HepG2 (cell line): ENCODE data around the gene ANKRD10. TPM values are rescaled to one million over a fixed set of nuclear protein-coding genes. Genes with fewer than 3 reads are reported as not detected.
A peak's percentile ranks its signal among the peaks of the same experiment; 100 is the strongest.

ENCODE experiments used
- ARID4A ChIP-seq: sonication (generic); formaldehyde crosslinking; IDR thresholded peaks from 2 replicates; pipeline ENCODE4 v1.5.0; 2020; ENCODE audit warnings: mild to moderate bottlenecking, missing genetic modification reagents, borderline replicate concordance
- JDP2 ChIP-seq: sonication (generic); formaldehyde crosslinking; IDR thresholded peaks from 2 replicates; pipeline ENCODE4 v1.8.1; 2022; ENCODE audit warnings: missing genetic modification reagents, borderline replicate concordance
- KMT2A ChIP-seq: sonication (generic); formaldehyde crosslinking; IDR thresholded peaks from 2 replicates; pipeline ENCODE4 v1.4.0; 2020; ENCODE audit warnings: missing genetic modification reagents
- MATR3 ChIP-seq: sonication (generic); formaldehyde crosslinking; IDR thresholded peaks from 2 replicates; pipeline ENCODE4 v1.4.0; 2020; ENCODE audit warnings: missing genetic modification reagents
- POLR2AphosphoS5 ChIP-seq: IDR thresholded peaks from 2 replicates; pipeline ENCODE4 v1.6.1; 2012; ENCODE audit warnings: low read depth, low read length
- REXO4 ChIP-seq: sonication (generic); formaldehyde crosslinking; IDR thresholded peaks from 2 replicates; pipeline ENCODE4 v1.8.0; 2022; ENCODE audit warnings: missing genetic modification reagents, mild to moderate bottlenecking, borderline replicate concordance
- SCMH1 ChIP-seq: sonication (generic); formaldehyde crosslinking; IDR thresholded peaks from 2 replicates; pipeline ENCODE4 v1.9.0; 2021; ENCODE audit warnings: missing genetic modification reagents, mild to moderate bottlenecking, borderline replicate concordance
- SETDB1 ChIP-seq: sonication (generic); formaldehyde crosslinking; IDR thresholded peaks from 2 replicates; pipeline ENCODE4 v1.5.1; 2020; ENCODE audit warnings: missing genetic modification reagents, mild to moderate bottlenecking, borderline replicate concordance
- THYN1 ChIP-seq: sonication (generic); formaldehyde crosslinking; IDR thresholded peaks from 2 replicates; pipeline ENCODE4 v1.8.1; 2023; ENCODE audit warnings: low read depth, mild to moderate bottlenecking, moderate library complexity, missing genetic modification reagents, borderline replicate concordance
- ZNF558 ChIP-seq: sonication (generic); formaldehyde crosslinking; IDR thresholded peaks from 2 replicates; pipeline ENCODE4 v1.9.0; 2022; ENCODE audit warnings: mild to moderate bottlenecking, missing genetic modification reagents, borderline replicate concordance
- ZNF709 ChIP-seq: sonication (generic); formaldehyde crosslinking; IDR thresholded peaks from 2 replicates; pipeline ENCODE4 v1.5.0; 2020; ENCODE audit warnings: mild to moderate bottlenecking, missing genetic modification reagents
- ZNF780A ChIP-seq: sonication (generic); formaldehyde crosslinking; IDR thresholded peaks from 2 replicates; pipeline ENCODE4 v1.8.0; 2022; ENCODE audit warnings: mild to moderate bottlenecking, missing genetic modification reagents, moderate library complexity
- polyA plus RNA-seq, 8 experiments: library from polyadenylated mRNA; depleted of rRNA in 3 of 8; stranded (reverse) in 7 of 8; unstranded in 1 of 8; fragments of >200 nt; fragmentation: Illumina TruSeq in 4 of 8; extraction: Trizol in 4 of 8; gene quantifications; 2 replicates each; pipeline versions ENCODE4 v1.2.1 to v1.2.3, GENCODE V29; 2011 to 2016; ENCODE audit warnings: low read depth in 4 of 8, missing spikeins in 1 of 8, mixed read lengths in 1 of 8; ENCODE audit not compliant: insufficient read depth in 1 of 8
- total RNA-seq, 5 experiments: library from RNA; depleted of rRNA; stranded (reverse); fragments of >200 nt; fragmentation: Illumina TruSeq; extraction: Trizol; gene quantifications; 2 replicates each; pipeline ENCODE4 v1.2.3, GENCODE V29; 2016; ENCODE audit warnings: low read depth in 1 of 5
- TF ChIP-seq, protein P1 (sequence below): sonication (generic); formaldehyde crosslinking; IDR thresholded peaks from 2 replicates; pipeline ENCODE4 v1.8.0; 2022; ENCODE audit warnings: missing genetic modification reagents, mild to moderate bottlenecking, borderline replicate concordance
- TF ChIP-seq, protein P2 (sequence below): sonication (generic); formaldehyde crosslinking; IDR thresholded peaks from 2 replicates; pipeline ENCODE4 v1.9.0; 2021; ENCODE audit warnings: missing genetic modification reagents, borderline replicate concordance
- TF ChIP-seq, protein P3 (sequence below): sonication (generic); formaldehyde crosslinking; conservative IDR thresholded peaks from 2 replicates; pipeline ENCODE4 v1.4.0; 2020; ENCODE audit warnings: mild to moderate bottlenecking, missing genetic modification reagents, moderate library complexity

The ANKRD10 gene
- total and polyA plus RNA-seq, 2 of the 13 experiments (the other 11 are each of a cell fraction or from before 2014, with no cell fraction given): 108 to 115 TPM

- TF ChIP-seq, protein P1, sequence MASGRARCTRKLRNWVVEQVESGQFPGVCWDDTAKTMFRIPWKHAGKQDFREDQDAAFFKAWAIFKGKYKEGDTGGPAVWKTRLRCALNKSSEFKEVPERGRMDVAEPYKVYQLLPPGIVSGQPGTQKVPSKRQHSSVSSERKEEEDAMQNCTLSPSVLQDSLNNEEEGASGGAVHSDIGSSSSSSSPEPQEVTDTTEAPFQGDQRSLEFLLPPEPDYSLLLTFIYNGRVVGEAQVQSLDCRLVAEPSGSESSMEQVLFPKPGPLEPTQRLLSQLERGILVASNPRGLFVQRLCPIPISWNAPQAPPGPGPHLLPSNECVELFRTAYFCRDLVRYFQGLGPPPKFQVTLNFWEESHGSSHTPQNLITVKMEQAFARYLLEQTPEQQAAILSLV (CRISPR knock-in tag): no peak
- no peak for TF ChIP-seq SCMH1 (CRISPR knock-in tag)
- TF ChIP-seq, protein P2, sequence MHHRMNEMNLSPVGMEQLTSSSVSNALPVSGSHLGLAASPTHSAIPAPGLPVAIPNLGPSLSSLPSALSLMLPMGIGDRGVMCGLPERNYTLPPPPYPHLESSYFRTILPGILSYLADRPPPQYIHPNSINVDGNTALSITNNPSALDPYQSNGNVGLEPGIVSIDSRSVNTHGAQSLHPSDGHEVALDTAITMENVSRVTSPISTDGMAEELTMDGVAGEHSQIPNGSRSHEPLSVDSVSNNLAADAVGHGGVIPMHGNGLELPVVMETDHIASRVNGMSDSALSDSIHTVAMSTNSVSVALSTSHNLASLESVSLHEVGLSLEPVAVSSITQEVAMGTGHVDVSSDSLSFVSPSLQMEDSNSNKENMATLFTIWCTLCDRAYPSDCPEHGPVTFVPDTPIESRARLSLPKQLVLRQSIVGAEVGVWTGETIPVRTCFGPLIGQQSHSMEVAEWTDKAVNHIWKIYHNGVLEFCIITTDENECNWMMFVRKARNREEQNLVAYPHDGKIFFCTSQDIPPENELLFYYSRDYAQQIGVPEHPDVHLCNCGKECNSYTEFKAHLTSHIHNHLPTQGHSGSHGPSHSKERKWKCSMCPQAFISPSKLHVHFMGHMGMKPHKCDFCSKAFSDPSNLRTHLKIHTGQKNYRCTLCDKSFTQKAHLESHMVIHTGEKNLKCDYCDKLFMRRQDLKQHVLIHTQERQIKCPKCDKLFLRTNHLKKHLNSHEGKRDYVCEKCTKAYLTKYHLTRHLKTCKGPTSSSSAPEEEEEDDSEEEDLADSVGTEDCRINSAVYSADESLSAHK: no peak
- no peak for TF ChIP-seq ZNF709
- TF ChIP-seq REXO4 (CRISPR knock-in tag): no peak
- TF ChIP-seq, protein P3, sequence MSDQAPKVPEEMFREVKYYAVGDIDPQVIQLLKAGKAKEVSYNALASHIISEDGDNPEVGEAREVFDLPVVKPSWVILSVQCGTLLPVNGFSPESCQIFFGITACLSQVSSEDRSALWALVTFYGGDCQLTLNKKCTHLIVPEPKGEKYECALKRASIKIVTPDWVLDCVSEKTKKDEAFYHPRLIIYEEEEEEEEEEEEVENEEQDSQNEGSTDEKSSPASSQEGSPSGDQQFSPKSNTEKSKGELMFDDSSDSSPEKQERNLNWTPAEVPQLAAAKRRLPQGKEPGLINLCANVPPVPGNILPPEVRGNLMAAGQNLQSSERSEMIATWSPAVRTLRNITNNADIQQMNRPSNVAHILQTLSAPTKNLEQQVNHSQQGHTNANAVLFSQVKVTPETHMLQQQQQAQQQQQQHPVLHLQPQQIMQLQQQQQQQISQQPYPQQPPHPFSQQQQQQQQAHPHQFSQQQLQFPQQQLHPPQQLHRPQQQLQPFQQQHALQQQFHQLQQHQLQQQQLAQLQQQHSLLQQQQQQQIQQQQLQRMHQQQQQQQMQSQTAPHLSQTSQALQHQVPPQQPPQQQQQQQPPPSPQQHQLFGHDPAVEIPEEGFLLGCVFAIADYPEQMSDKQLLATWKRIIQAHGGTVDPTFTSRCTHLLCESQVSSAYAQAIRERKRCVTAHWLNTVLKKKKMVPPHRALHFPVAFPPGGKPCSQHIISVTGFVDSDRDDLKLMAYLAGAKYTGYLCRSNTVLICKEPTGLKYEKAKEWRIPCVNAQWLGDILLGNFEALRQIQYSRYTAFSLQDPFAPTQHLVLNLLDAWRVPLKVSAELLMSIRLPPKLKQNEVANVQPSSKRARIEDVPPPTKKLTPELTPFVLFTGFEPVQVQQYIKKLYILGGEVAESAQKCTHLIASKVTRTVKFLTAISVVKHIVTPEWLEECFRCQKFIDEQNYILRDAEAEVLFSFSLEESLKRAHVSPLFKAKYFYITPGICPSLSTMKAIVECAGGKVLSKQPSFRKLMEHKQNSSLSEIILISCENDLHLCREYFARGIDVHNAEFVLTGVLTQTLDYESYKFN (CRISPR knock-in tag): peak; percentile 54; the same call in 1 of the 2 replicates
- TF ChIP-seq SETDB1 (CRISPR knock-in tag): no peak
- no peak for TF ChIP-seq THYN1 (CRISPR knock-in tag)
- no peak for TF ChIP-seq ZNF558
- TF ChIP-seq ZNF780A (CRISPR knock-in tag): no peak
- no peak for TF ChIP-seq JDP2
- TF ChIP-seq MATR3 (CRISPR knock-in tag): no peak
- TF ChIP-seq POLR2AphosphoS5: peak; percentile 83
- TF ChIP-seq ARID4A: peak; percentile 20; the same call in 1 of the 2 replicates
- no peak for TF ChIP-seq KMT2A
Observed at GRCh38 chr13:110915057-110915873, at the start of gene ANKRD10 (continued).
